ENCODE results near the gene YBEY. TPM values are rescaled to one million over a fixed set of nuclear protein-coding genes. Genes with fewer than 3 reads are reported as not detected.

Gene YBEY
- total and polyA plus RNA-seq, 2 of the 8 experiments (the other 6 are each of a cell fraction or from before 2014, with no cell fraction given) = 26.9 to 31.9 TPM

DNA sequence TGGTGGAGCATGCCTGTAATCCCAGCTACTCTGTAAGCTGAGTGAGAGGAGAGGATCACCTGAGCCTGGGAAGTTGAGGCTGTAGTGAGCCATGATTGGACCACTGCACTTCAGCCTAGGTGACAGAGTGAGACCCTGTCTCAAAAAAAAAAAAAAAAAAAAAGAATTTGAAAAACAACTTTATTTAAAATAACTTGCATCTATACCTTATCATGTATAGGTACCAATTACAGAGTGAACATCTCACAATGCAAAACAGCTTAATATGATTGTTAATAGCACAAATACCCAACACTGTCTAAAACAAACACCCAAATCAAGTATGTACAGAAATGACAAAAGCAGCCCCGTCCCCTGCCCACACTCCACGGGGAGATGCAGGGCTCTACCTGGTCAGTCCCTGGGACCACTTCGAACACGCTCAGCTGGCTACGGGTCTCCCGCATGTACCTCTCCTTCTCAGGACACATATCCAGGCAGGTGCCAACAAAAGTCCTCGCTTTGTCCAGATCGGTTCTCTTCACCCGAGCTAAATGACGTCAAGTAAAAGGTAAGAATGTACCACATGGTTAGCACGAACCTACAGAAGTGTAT is 11.2 kb upstream of the YBEY start:
- peaks cover 33 to 88% (median 69%) of the 10 kb centered on the region in 4 experiments for H3K36me3 ChIP-seq (ENCODE audit: control insufficient read depth in 2 of 4, insufficient read depth in 4 of 4, low read length in 3 of 4)
- no peaks in the 10 kb centered on the region for H3K79me1 ChIP-seq (ENCODE audit: low read depth, low read length)
- no peaks in the 10 kb centered on the region for H3K9me3 ChIP-seq (ENCODE audit: insufficient read depth in 2 of 2, low read depth in 1 of 2, low read length in 1 of 2)
- ChIA-PET POLR2A (ENCODE audit: partially characterized antibody) (interaction anchor here (0.9 kb wide), 1 partner anchor 9 kb away, joined by 3 read pairs; no protein-coding TSS in a partner anchor), CTCF (ENCODE audit: partially characterized antibody) (interaction anchor here (0.6 to 1.4 kb wide), 4 partner anchors 9 to 122 kb away, joined by 3 to 5 read pairs (median 4); no protein-coding TSS in a partner anchor)
- peaks cover 3 to 13% of the 10 kb centered on the region in 2 experiments for H4K20me1 ChIP-seq (replicated peaks in 1 of 2; ENCODE audit: control insufficient read depth in 1 of 2, insufficient read depth in 2 of 2, low read length in 2 of 2)
- H3K27me3 ChIP-seq (replicated peaks in 1 of 4; ENCODE audit: control insufficient read depth in 3 of 4, extremely low read depth in 1 of 4, insufficient read depth in 3 of 4, low read length in 3 of 4) = no peaks in the 10 kb centered on the region
- no peak overlapping the region for H3K4me3 ChIP-seq (ENCODE audit: extremely low read depth in 1 of 4, insufficient read depth in 2 of 4, low read depth in 3 of 4, low read length in 4 of 4)
- no peak for DNase-seq (ENCODE audit: low read depth in 1 of 2, low spot score in 2 of 2)
- H3K4me1 ChIP-seq (replicated peaks in 1 of 4; ENCODE audit: control insufficient read depth in 3 of 4, insufficient read depth in 4 of 4, low read length in 3 of 4) = no peaks in the 10 kb centered on the region
- WGBS, 2 experiments (ENCODE audit: extremely low coverage in 1 of 2, insufficient coverage in 1 of 2, insufficient read length in 1 of 2, insufficient replicate concordance in 2 of 2, low coverage in 1 of 2, low lambda C conversion rate in 2 of 2, missing lambda C conversion rate in 1 of 2) = 91% methylated on average over 11 of the region's 11 CpGs; no CpG with 5 or more reads in 1 of the 2 experiments
- no peak overlapping the region for H3K14ac ChIP-seq (ENCODE audit: insufficient read length)
- no peak overlapping the region for H3K4ac ChIP-seq (replicated peaks; ENCODE audit: insufficient read length, low read depth, low read length)
- no peak overlapping the region for H4K5ac ChIP-seq (ENCODE audit: insufficient read length, low read depth, low read length)
- no peak overlapping the region for H4K91ac ChIP-seq (replicated peaks; ENCODE audit: insufficient read length, low read length)
- no peak overlapping the region for H3K18ac ChIP-seq (ENCODE audit: extremely low read depth, low read length)
- H2BK120ac ChIP-seq (replicated peaks; ENCODE audit: low read depth, low read length) = no peak overlapping the region
- no peak overlapping the region for H3K56ac ChIP-seq (replicated peaks; ENCODE audit: insufficient read length, low read depth, low read length)
- no peak overlapping the region for H4K8ac ChIP-seq (ENCODE audit: extremely low read depth, insufficient read depth, low read length)
- H3K79me2 ChIP-seq (ENCODE audit: control insufficient read depth in 1 of 2, insufficient read depth in 2 of 2, low read length in 2 of 2) = no peaks in the 10 kb centered on the region; a peak in 1 of 4 replicates
- H2AK5ac ChIP-seq (ENCODE audit: low read depth, low read length) = no peak overlapping the region
- no peak overlapping the region for H2BK12ac ChIP-seq (ENCODE audit: low read depth, low read length)
- H2BK20ac ChIP-seq (ENCODE audit: low read length) = no peak overlapping the region
- H3K23me2 ChIP-seq (ENCODE audit: low read depth, low read length) = no peaks in the 10 kb centered on the region
- H2BK5ac ChIP-seq (ENCODE audit: low read depth, low read length) = no peak overlapping the region
- no peak overlapping the region for H3K4me2 ChIP-seq (ENCODE audit: insufficient read depth in 1 of 2, low read depth in 2 of 2, low read length in 2 of 2)
- no peak overlapping the region for H3K9ac ChIP-seq (replicated peaks in 1 of 4; ENCODE audit: extremely low read depth in 1 of 4, low read depth in 3 of 4, low read length in 3 of 4)
- no peak overlapping the region for H2BK15ac ChIP-seq (ENCODE audit: low read length)
- H3K27ac ChIP-seq (ENCODE audit: low read depth, low read length) = no peak overlapping the region
- no peak overlapping the region for H2AFZ ChIP-seq (ENCODE audit: low read length)
- H3K23ac ChIP-seq (ENCODE audit: insufficient read length) = no peak overlapping the region
- TF ChIP-seq CEBPB (IDR thresholded peaks at IDR 0.05; ENCODE audit: low read depth, low read length) (no peak), TCF12 (IDR thresholded peaks at IDR 0.05; ENCODE audit: low read depth, low read length) (no peak), SUZ12 (IDR thresholded peaks at IDR 0.05; ENCODE audit: low read length) (no peak), SAP30 (IDR thresholded peaks at IDR 0.05; ENCODE audit: insufficient read depth, insufficient replicate concordance, low read length) (no peak), TAF1 (IDR thresholded peaks at IDR 0.05; ENCODE audit: low read depth, low read length) (no peak), FOSL1 (IDR thresholded peaks at IDR 0.05; ENCODE audit: insufficient read depth, low read depth, low read length) (no peak), YY1 (IDR thresholded peaks at IDR 0.05; ENCODE audit: low read depth, low read length) (no peak), POLR2AphosphoS5 (IDR thresholded peaks at IDR 0.05; ENCODE audit: low read depth, low read length) (no peak), PHF8 (conservative IDR thresholded peaks at IDR 0.05; ENCODE audit: low read depth, low read length) (no peak), HDAC6 (IDR thresholded peaks at IDR 0.05; ENCODE audit: low read depth, low read length) (no peak), RBBP5 (IDR thresholded peaks at IDR 0.05; ENCODE audit: borderline replicate concordance, low read depth, low read length) (no peak), CBX5 (IDR thresholded peaks at IDR 0.05; ENCODE audit: low read depth, low read length) (no peak), JUN (IDR thresholded peaks at IDR 0.05; ENCODE audit: low read depth, low read length) (no peak)
- FAIRE-seq = no peak

Data from H1 (cell line).